ENCODE measurements around the gene LRRTM4. TPM values are rescaled to one million over a fixed set of nuclear protein-coding genes. Genes with fewer than 3 reads are reported as not detected.

Gene LRRTM4
- total RNA-seq, 1 experiment from 2014 or later, result 12.0 TPM

- H3K14ac ChIP-seq (ENCODE audit: insufficient read depth, low read length), result no peak overlapping the region
- H2BK12ac ChIP-seq (ENCODE audit: insufficient read length, low read depth, low read length), result no peak overlapping the region
- H2AK5ac ChIP-seq (ENCODE audit: insufficient read length, low read length), result no peak overlapping the region
- H4K5ac ChIP-seq (ENCODE audit: insufficient read length, low read depth, low read length), result no peak overlapping the region
- no peaks in the 10 kb centered on the region for H3K79me1 ChIP-seq (ENCODE audit: insufficient read depth, low read depth, low read length, poor library complexity, severe bottlenecking)
- no peak overlapping the region for H3K27ac Mint-ChIP-seq
- no peaks in the 10 kb centered on the region for H3K4me1 ChIP-seq (ENCODE audit: insufficient read depth, low read length)
- no peaks in the 10 kb centered on the region for H3K27me3 Mint-ChIP-seq (ENCODE audit: low read depth)
- H3K18ac ChIP-seq (ENCODE audit: insufficient read length, low read depth, low read length), result no peak overlapping the region
- H3K9me3 ChIP-seq (ENCODE audit: control insufficient read depth, low read depth, low read length), result no peaks in the 10 kb centered on the region
- H3K27me3 ChIP-seq (ENCODE audit: insufficient read depth, low read length), result no peaks in the 10 kb centered on the region
- H3K56ac ChIP-seq (ENCODE audit: insufficient read length, low read depth, low read length), result no peak overlapping the region
- H2BK120ac ChIP-seq (ENCODE audit: low read depth, low read length, poor library complexity, severe bottlenecking), result no peak overlapping the region
- no peak overlapping the region for H3K27ac ChIP-seq (ENCODE audit: insufficient read length, low read depth, low read length)
- H3K4me2 ChIP-seq (ENCODE audit: insufficient read depth, insufficient read length, low read length), result no peak overlapping the region
- no CpG with 5 or more reads among the region's 2 CpGs for WGBS (ENCODE audit: extremely low coverage, insufficient read length, low lambda C conversion rate)
- no peaks in the 10 kb centered on the region; a peak in 1 of 7 replicates for H3K36me3 Mint-ChIP-seq (ENCODE audit: insufficient read depth in 1 of 3, low read depth in 3 of 3)
- no peaks in the 10 kb centered on the region; a peak in 1 of 4 replicates for H3K4me1 Mint-ChIP-seq
- H2BK5ac ChIP-seq (ENCODE audit: insufficient read length, low read length), result no peak overlapping the region
- H3K9ac ChIP-seq (ENCODE audit: extremely low read depth, insufficient read length, low read length), result no peak overlapping the region
- H3K79me2 ChIP-seq (ENCODE audit: insufficient read depth, low read length), result no peaks in the 10 kb centered on the region
- H3K23me2 ChIP-seq (ENCODE audit: insufficient read length, low read depth, low read length, poor library complexity, severe bottlenecking), result no peaks in the 10 kb centered on the region
- H4K20me1 ChIP-seq (ENCODE audit: control insufficient read depth, insufficient read depth, insufficient read length), result no peaks in the 10 kb centered on the region
- H3K4ac ChIP-seq (ENCODE audit: low read depth, low read length), result no peak overlapping the region
- H2BK15ac ChIP-seq (ENCODE audit: low read depth, low read length), result no peak overlapping the region
- TF ChIP-seq, protein P1, sequence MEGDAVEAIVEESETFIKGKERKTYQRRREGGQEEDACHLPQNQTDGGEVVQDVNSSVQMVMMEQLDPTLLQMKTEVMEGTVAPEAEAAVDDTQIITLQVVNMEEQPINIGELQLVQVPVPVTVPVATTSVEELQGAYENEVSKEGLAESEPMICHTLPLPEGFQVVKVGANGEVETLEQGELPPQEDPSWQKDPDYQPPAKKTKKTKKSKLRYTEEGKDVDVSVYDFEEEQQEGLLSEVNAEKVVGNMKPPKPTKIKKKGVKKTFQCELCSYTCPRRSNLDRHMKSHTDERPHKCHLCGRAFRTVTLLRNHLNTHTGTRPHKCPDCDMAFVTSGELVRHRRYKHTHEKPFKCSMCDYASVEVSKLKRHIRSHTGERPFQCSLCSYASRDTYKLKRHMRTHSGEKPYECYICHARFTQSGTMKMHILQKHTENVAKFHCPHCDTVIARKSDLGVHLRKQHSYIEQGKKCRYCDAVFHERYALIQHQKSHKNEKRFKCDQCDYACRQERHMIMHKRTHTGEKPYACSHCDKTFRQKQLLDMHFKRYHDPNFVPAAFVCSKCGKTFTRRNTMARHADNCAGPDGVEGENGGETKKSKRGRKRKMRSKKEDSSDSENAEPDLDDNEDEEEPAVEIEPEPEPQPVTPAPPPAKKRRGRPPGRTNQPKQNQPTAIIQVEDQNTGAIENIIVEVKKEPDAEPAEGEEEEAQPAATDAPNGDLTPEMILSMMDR (conservative IDR thresholded peaks at IDR 0.05), result no peak
- no peak overlapping the region for H2AFZ ChIP-seq (ENCODE audit: low read length)
- no peak overlapping the region for H4K91ac ChIP-seq (ENCODE audit: insufficient read length, low read depth, low read length)
- no peaks in the 10 kb centered on the region for H3K9me3 Mint-ChIP-seq
- H3K4me3 Mint-ChIP-seq, result no peak overlapping the region
- H3T11ph ChIP-seq (ENCODE audit: low read length), result no peak overlapping the region
- peak; percentile 55 for DNase-seq
- H4K8ac ChIP-seq (replicated peaks; ENCODE audit: insufficient read length, low read depth, low read length), result no peak overlapping the region
- H3K23ac ChIP-seq (ENCODE audit: insufficient read length, low read depth, low read length), result no peak overlapping the region
- no peak overlapping the region for H2BK20ac ChIP-seq (ENCODE audit: low read depth, low read length, poor library complexity, severe bottlenecking)
These were observed 467.2 kb downstream of the LRRTM4 start for GRCh38 chr2:77054938-77055337.
